HG03045 (cell line): ENCODE data around the gene IL17D.
A peak's percentile ranks its signal among the peaks of the same experiment; 100 is the strongest.

Experiments
- ATAC-seq: cut with Tn5 transposase; IDR thresholded peaks from one replicate; pipeline ENCODE4 v1.9.1; 2021; ENCODE audit warnings: mild to moderate bottlenecking, moderate library complexity; ENCODE audit not compliant: unreplicated experiment

Gene IL17D

DNA sequence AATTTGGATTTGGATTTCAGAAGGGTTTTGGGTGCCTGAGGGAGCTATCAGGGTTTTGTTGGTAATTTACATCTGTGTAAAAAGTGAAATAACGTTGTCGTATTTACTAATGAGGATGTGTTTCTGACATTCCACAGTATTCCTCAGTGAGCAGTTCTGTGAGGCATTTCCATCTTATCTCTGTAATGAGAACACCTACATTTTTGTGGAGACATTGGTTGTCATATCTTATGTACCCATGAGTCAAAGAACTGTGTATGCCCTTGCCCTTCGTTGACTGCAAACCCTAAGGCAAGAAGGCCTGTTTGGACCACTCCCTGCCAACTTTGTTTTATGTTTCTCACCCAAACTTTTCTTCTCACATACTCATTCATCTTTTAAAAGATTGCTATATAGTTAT lies 14.2 kb upstream of the IL17D start:
- ATAC-seq = no peak

DNA sequence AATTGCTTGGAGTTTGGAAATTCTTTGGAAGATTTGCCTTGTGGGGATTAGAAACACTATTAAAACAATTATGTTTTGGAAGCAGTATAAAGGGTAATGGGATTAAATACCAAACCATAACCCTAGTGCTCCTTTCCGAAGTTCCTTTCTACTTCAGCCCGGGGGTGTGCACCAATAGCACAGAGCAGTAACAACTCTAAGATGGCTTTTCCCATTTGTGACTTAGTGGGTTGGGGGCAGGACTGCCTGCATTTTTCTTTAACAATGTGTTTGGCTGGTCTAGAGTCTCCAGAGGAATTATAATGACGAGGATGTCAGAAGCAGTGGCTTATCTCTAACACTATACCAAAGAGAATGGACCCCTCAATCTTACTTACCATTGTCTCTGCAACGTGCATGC lies 11.9 kb upstream of the IL17D start:
- ATAC-seq = no peak

DNA sequence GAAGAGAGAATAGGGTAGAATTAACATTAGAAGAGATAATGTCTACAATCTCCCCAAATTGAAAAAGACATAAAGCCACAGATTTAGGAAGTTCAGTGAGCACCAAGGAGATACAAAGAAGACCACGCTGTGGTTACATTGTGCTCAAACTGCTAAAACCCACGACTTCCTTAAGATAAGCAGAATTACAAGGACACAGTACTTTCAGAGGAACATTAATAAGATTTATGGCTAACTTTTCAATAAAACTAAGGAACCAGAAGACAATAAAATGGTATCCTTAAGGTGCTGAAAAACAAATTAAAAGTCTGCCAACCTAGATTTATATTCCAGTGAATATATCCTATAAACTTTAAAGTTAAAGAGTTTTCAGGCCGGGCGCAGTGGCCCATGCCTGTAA lies 7.4 kb upstream of the IL17D start:
- no peak for ATAC-seq

GRCh38 chr13:20699715-20700114 lies 3.8 kb upstream of the IL17D start:
- no peak for ATAC-seq

GRCh38 chr13:20700288-20700687 lies 3.2 kb upstream of the IL17D start:
- ATAC-seq = no peak

DNA sequence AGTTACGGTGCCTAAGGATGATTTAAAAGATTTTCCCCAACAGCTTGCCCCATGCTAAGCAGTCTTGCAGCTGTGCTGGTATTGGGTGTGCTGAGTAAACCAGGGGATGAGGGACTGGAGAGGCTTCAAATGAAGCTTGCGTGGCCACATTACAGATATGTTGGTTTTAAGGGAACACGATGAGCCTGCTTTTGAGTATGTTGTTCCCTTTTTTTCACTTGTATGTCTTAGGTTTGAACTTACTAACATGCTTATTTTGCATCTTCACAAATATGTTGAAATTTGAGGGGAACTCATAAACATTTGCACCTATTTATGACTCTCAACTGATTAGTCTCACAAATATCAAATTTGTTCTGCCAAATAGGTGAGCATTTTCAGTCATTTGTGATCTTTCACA lies 2.0 kb upstream of the IL17D start:
- no peak for ATAC-seq

DNA sequence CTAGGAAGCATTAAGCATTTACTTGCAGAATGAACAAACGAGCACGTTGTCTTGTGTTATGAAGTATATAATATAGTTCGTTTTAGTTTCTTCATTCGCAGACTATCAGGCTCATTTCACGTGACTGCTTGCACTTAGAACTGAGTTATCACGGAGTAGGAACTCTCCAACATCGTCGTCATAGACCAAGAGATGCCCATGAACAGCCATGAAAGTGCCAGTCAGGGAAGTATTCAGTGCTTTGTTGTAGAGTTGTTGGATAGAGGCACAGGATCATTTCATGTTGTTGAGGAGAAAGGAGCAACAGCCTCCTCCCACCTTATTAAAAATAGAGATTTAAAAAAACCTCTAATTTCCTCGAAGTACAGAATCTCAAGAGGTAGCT lies 977 bp upstream of the IL17D start:
- no peak for ATAC-seq

GRCh38 chr13:20703780-20704458 lies 420 bp downstream of the IL17D start:
- peak; percentile 89 for ATAC-seq

GRCh38 chr13:20704459-20705069 lies 1.1 kb downstream of the IL17D start:
- ATAC-seq = no peak

DNA sequence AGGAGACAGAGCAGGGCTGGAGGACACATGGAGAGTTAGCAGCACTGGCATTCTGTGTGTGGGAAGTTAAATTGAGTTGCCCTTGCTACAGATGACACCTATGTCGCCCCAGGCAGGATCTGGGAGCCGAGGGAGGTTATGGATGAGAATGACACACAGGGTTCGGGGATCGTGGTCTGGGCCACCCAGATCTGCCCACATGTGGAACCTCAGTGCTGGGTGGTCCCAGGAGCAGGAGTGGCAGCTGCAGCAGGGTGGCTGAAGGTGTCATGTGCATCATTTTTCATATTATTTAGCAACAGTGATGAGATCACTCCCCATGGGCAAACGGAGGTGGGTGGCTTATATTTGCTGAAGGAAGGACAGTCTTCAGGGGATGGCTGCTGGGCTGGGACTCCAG lies 3.2 kb downstream of the IL17D start:
- ATAC-seq = no peak

GRCh38 chr13:20708216-20708615 lies 4.7 kb downstream of the IL17D start:
- no peak for ATAC-seq

GRCh38 chr13:20709369-20709768 lies 5.9 kb downstream of the IL17D start:
- ATAC-seq = no peak

- ATAC-seq = no peak
These were observed 6.3 kb downstream of the IL17D start for GRCh38 chr13:20709782-20710181.

GRCh38 chr13:20711301-20712044 lies 8.0 kb downstream of the IL17D start:
- ATAC-seq = no peak

- ATAC-seq = no peak
These were observed 9.5 kb downstream of the IL17D start for GRCh38 chr13:20713014-20713376.

DNA sequence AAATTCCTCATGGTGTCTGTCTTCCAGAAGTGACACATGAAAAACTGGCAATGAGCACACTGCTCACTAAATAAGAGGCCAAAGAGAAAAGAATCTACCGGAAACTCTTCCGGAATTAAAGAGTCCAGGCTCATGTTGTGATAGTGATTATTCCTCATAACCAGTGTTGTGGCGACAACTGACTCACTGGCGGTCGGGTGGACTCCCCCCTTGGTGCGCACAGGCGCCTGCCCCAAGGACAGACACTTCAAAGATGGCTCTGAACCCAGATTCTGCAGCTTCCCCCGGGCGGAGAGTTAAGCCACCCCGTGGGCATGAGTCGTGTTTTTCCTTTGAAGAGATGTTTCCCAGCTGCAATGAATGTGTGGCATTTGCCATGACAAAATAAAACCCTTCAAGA lies 10.3 kb downstream of the IL17D start:
- no peak for ATAC-seq

DNA sequence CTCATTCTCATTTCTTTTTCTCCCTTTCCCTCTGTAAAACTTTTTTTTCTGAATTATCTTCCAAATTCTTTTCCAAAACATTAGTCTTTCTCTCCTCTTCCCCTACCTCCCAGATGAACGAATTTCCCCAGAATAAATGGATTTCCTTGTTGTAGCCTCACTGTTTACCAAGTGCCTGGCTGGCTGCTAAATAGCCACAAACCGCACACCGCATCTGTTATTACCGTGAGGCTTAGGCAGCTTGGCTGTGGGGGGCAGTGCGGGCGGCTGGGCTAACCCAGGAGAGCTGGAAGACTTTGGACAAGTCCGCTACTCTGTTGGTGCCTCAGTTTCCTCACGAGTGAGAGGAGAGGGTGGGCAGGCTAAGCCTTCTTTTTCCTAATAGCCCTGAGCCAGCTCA lies 10.7 kb downstream of the IL17D start:
- no peak for ATAC-seq

- ATAC-seq = no peak
These were observed 11.2 kb downstream of the IL17D start for GRCh38 chr13:20714563-20715329.

DNA sequence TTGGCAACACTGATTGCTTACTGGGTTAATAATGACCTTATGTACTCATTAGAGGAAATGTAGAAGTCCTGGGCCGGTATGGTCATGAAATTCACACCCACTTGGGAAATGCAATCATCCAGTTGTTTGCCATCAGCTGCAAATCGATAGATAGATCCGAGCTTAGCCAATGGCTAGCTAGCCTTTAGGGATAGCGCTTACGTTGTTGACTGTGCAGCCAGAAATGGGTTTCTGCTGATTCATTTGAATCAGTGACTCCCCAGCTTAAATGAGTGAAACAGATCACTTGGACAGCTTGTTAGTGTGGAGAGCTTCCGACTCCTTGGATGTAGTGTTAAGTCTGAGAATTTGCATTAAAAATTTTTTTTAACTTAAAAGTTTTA lies 11.8 kb downstream of the IL17D start:
- no peak for ATAC-seq

- no peak for ATAC-seq
These were observed 13.5 kb downstream of the IL17D start for GRCh38 chr13:20716951-20717350.
